ENCODE measurements around the gene AK8. TPM values are rescaled to one million over a fixed set of nuclear protein-coding genes. Genes with fewer than 3 reads are reported as not detected.

AK8 gene
- total RNA-seq, 6 donors from 2014 or later: 0.44 to 8.4 (median 3.6) TPM

GRCh38 chr9:132885720-132886333 is 7.7 kb upstream of the AK8 start:
- H3K27me3 ChIP-seq: no peaks in the 10 kb centered on the region
- H3K36me3 ChIP-seq: peaks cover 0 to 11% (median 4%) of the 10 kb centered on the region in 4 donors
- no peak overlapping the region for H3K27ac ChIP-seq
- no peak overlapping the region for H3K4me3 ChIP-seq
- DNase-seq: no peak
- no peak for ATAC-seq (ENCODE audit: low FRiP score in 2 of 2)
- no peaks in the 10 kb centered on the region for H3K9me3 ChIP-seq
- 42 to 56% methylated on average over 5 to 9 of the region's 9 CpGs for WGBS, 2 donors
- TF ChIP-seq CTCF (IDR thresholded peaks at IDR 0.05) (no peak), EP300 (IDR thresholded peaks at IDR 0.05) (no peak), POLR2AphosphoS5 (IDR thresholded peaks at IDR 0.05) (no peak), POLR2A (IDR thresholded peaks at IDR 0.05) (no peak)
- H3K4me1 ChIP-seq: no peaks in the 10 kb centered on the region

GRCh38 chr9:132883349-132884294 is 5.5 kb upstream of the AK8 start:
- no peak overlapping the region for H3K27ac ChIP-seq
- peaks cover 3 to 11% (median 5%) of the 10 kb centered on the region in 4 donors for H3K4me1 ChIP-seq
- no peaks in the 10 kb centered on the region for H3K9me3 ChIP-seq
- peaks cover 0 to 11% (median 4%) of the 10 kb centered on the region in 4 donors for H3K36me3 ChIP-seq
- ATAC-seq (ENCODE audit: low FRiP score in 2 of 2) (no peak), DNase-seq (no peak)
- WGBS, 2 donors: 94 to 95% methylated on average over 22 to 27 of the region's 27 CpGs
- H3K4me3 ChIP-seq: no peak overlapping the region
- TF ChIP-seq CTCF (IDR thresholded peaks at IDR 0.05): no peak
- no peak for TF ChIP-seq POLR2AphosphoS5 (IDR thresholded peaks at IDR 0.05)
- no peak for TF ChIP-seq EP300 (IDR thresholded peaks at IDR 0.05)
- no peak for TF ChIP-seq POLR2A (IDR thresholded peaks at IDR 0.05)
- H3K27me3 ChIP-seq: no peaks in the 10 kb centered on the region

- TF ChIP-seq POLR2A (IDR thresholded peaks at IDR 0.05): no peak
- TF ChIP-seq EP300 (IDR thresholded peaks at IDR 0.05): no peak
- TF ChIP-seq POLR2AphosphoS5 (IDR thresholded peaks at IDR 0.05): no peak
- TF ChIP-seq CTCF (IDR thresholded peaks at IDR 0.05): no peak
- Histone ChIP-seq H3K27me3 (no peaks in the 10 kb centered on the region), H3K9me3 (no peaks in the 10 kb centered on the region), H3K36me3 (peaks cover 0 to 8% (median 2%) of the 10 kb centered on the region in 4 donors), H3K27ac (no peak overlapping the region), H3K4me3 (no peak overlapping the region), H3K4me1 (peaks cover 4 to 18% (median 7%) of the 10 kb centered on the region in 4 donors)
- WGBS, 2 donors: 86 to 91% methylated on average over 4 to 6 of the region's 6 CpGs
- DNase-seq (no peak), ATAC-seq (ENCODE audit: low FRiP score in 2 of 2) (no peak)
Measured at GRCh38 chr9:132882616-132883015, 4.5 kb upstream of the AK8 start.

- no peak for ATAC-seq (ENCODE audit: low FRiP score in 2 of 2)
Measured at GRCh38 chr9:132881826-132882225, 3.7 kb upstream of the AK8 start.

More at GRCh38 chr9:132881826-132882225, 3.7 kb upstream of the AK8 start:
- DNase-seq: no peak
- H3K36me3 ChIP-seq: peaks cover 0 to 4% (median 0%) of the 10 kb centered on the region in 4 donors
- H3K4me3 ChIP-seq: no peak overlapping the region
- H3K27me3 ChIP-seq: no peaks in the 10 kb centered on the region
- 52 to 64% methylated on average over 5 to 6 of the region's 6 CpGs for whole genome bisulfite sequencing, 2 donors
- peaks cover 6 to 20% (median 10%) of the 10 kb centered on the region in 4 donors for H3K4me1 ChIP-seq
- no peaks in the 10 kb centered on the region for H3K9me3 ChIP-seq
- no peak for TF ChIP-seq POLR2A (IDR thresholded peaks at IDR 0.05)
- TF ChIP-seq EP300 (IDR thresholded peaks at IDR 0.05): no peak
- TF ChIP-seq POLR2AphosphoS5 (IDR thresholded peaks at IDR 0.05): no peak
- TF ChIP-seq CTCF (IDR thresholded peaks at IDR 0.05): no peak
- H3K27ac ChIP-seq: no peak overlapping the region
